Heart left ventricle (tissue), 16 donors: Measurements from ENCODE around the gene SUDS3. TPM values are rescaled to one million over a fixed set of nuclear protein-coding genes. Genes with fewer than 3 reads are reported as not detected.

ENCODE experiments used
- ATAC-seq, 4 donors: fragments of 200-7000 bp; cut with Tn5 transposase; one replicate each; pipeline ENCODE4 v1.9.1; 2020 to 2022; ENCODE audit warnings: moderate library complexity in 4 of 4, mild to moderate bottlenecking in 3 of 4, moderate number of reproducible peaks in 1 of 4
- DNase-seq, 5 donors: peaks; one replicate each; pipeline ENCODE4 v3.0.0-alpha.2; 2020
- H3K27ac ChIP-seq, 12 donors: fragments of 200-600 bp; sonication (generic) in 4 of 12; one replicate each; pipeline versions ENCODE4 v1.5.0 to v1.8.0; 2016 to 2022; ENCODE audit warnings: mild to moderate bottlenecking in 2 of 12
- H3K27me3 ChIP-seq, 9 donors: fragments of 200-600 bp; sonication (generic) in 2 of 9; one replicate each; pipeline versions ENCODE4 v1.5.1 to v1.8.0; 2016 to 2022; ENCODE audit warnings: mild to moderate bottlenecking in 3 of 9
- H3K36me3 ChIP-seq, 9 donors: fragments of 200-600 bp; sonication (generic) in 2 of 9; one replicate each; pipeline versions ENCODE4 v1.5.0 to v1.8.0; 2018 to 2022; ENCODE audit warnings: mild to moderate bottlenecking in 2 of 9
- H3K4me1 ChIP-seq, 12 donors: fragments of 200-600 bp; sonication (generic) in 4 of 12; one replicate each; pipeline versions ENCODE4 v1.5.0 to v1.8.0; 2016 to 2022; ENCODE audit warnings: mild to moderate bottlenecking in 3 of 12
- H3K4me3 ChIP-seq, 12 donors: fragments of 200-600 bp; sonication (generic) in 4 of 12; one replicate each; pipeline versions ENCODE4 v1.5.0 to v1.8.0; 2017 to 2022; ENCODE audit warnings: mild to moderate bottlenecking in 9 of 12, moderate library complexity in 4 of 12
- H3K9me3 ChIP-seq, 12 donors: fragments of 200-600 bp; sonication (generic) in 4 of 12; one replicate each; pipeline versions ENCODE4 v1.5.0 to v1.8.0; 2016 to 2022; ENCODE audit warnings: mild to moderate bottlenecking in 1 of 12
- CTCF ChIP-seq, 12 donors: fragments of 200-600 bp; sonication (generic) in 4 of 12; IDR thresholded peaks; one replicate each; pipeline versions ENCODE4 v1.5.0 to v1.8.0; 2018 to 2022; ENCODE audit warnings: antibody characterized with exemption in 12 of 12, mild to moderate bottlenecking in 5 of 12
- POLR2A ChIP-seq, 2 donors: fragments of 450-650 bp; IDR thresholded peaks; one replicate each; pipeline ENCODE4 v1.6.1; 2017; ENCODE audit warnings: antibody characterized with exemption in 2 of 2, mild to moderate bottlenecking in 2 of 2, moderate library complexity in 2 of 2
- WGBS, 4 donors: extraction: QIAGEN DNeasy Blood & Tissue Kit in 2 of 4; methylation state at CpG; one replicate each; pipeline versions ENCODE4 v1.1.5 to v1.1.7; 2013 to 2018; 5-methylcytosine and 5-hydroxymethylcytosine counted together
- intact Hi-C, 10 donors: fragments of 100-400 bp; cut with DNase I; formaldehyde crosslinking; loops; one replicate each; pipeline versions ENCODE4 v1.11.1 to v1.14.2; 2022
- polyA plus RNA-seq, 2 donors: library from polyadenylated mRNA; stranded (reverse); fragments of 200-250 nt; gene quantifications; one replicate each; pipeline ENCODE4 v1.2.3, GENCODE V29; 2013
- total RNA-seq, 9 donors: library from RNA; depleted of rRNA in 2 of 9; stranded (reverse); fragments of >200 nt in 2 of 9; fragmentation: NEBNext Ultra II Directional in 3 of 9; extraction: Animal tissue kit (Norgen Biotek cat#: 25700) in 3 of 9; gene quantifications; one replicate each; pipeline versions ENCODE4 v1.1.0 to v1.2.4, GENCODE V29; 2016 to 2023
- donor health status: ischemic (EF 13 %, LVEDD 7.1; RV severe dilation, severe dysfunction).
- donor health status: healthy with polysubstance abuse.
- donor health status: DM: no; HTN: yes; CAD: no.
- donor health status: DM: no; HTN: no; CAD: no.
- donor health status: ischemic (EF 25% LVEDD 6.9; RV normal size, moderate dysfunction).
- donor health status: ischemic (EF 25% LVEDD 5.7; RV mildly dilated, moderate dysfunction).
- donor health status: healthy.
- donor health status: DM: yes; HTN: yes; CAD: no.
- donor health status: ischemic (EF 35%, LVEDD 5.7; RV mildly dilated, moderate dysfunction).
- donor health status: nonischemic (EF 11% LVEDD 7.7; RV severe dilation, severe dysfunction).
- donor health status: DM: yes; HTN: yes; CAD: no.
- donor health status: PGD.
- donor health status: ischemic (EF 29% LVEDD 5.4; RV normal size, mild dysfunction).
- donor health status: nonischemic (EF 23%, LVEDD 6.1; RV moderate dilation, normal function).

The SUDS3 gene
- total and polyA plus RNA-seq, 11 donors = 8.0 to 32.1 (median 21.4) TPM

- peak in 2 of 5 donors; percentile 26 to 67 for DNase-seq
- Histone ChIP-seq H3K4me3 (peak overlapping the region in 11 of 12 donors; percentile 85 to 100 (median 98)), H3K4me1 (peaks cover 0 to 46% (median 27%) of the 10 kb centered on the region in 12 donors), H3K9me3 (no peaks in the 10 kb centered on the region), H3K27ac (peak overlapping the region in 6 of 12 donors; percentile 21 to 96 (median 94)), H3K36me3 (peaks cover 0 to 44% (median 38%) of the 10 kb centered on the region in 9 donors), H3K27me3 (no peaks in the 10 kb centered on the region)
- ATAC-seq = no peak
- WGBS, 4 donors = 35 to 37% (median 36%) methylated on average over 8 of the region's 8 CpGs
- TF ChIP-seq CTCF (IDR thresholded peaks at IDR 0.05) = peak; percentile 94 to 100 (median 98)
- TF ChIP-seq POLR2A (IDR thresholded peaks at IDR 0.05) = no peak
- intact Hi-C loops = loop anchor here (2.0 to 10.0 kb wide), 9 partner anchors 195 to 506 kb away; partner anchors contain the start of gene WSB2 (in 2 of the 10)
Measured at GRCh38 chr12:118377884-118378470, 1.6 kb downstream of the SUDS3 start.

GRCh38 chr12:118391424-118391823 lies 15.1 kb downstream of the SUDS3 start:
- H3K9me3 ChIP-seq = no peaks in the 10 kb centered on the region
- intact Hi-C loops = no loop called here
- H3K36me3 ChIP-seq = peaks cover 0 to 99% (median 98%) of the 10 kb centered on the region in 9 donors
- H3K4me3 ChIP-seq = no peak overlapping the region
- no peak overlapping the region for H3K27ac ChIP-seq
- no peaks in the 10 kb centered on the region for H3K27me3 ChIP-seq
- no peak for DNase-seq
- ATAC-seq = peak in 3 of 4 donors; percentile 32 to 62 (median 33)
- TF ChIP-seq POLR2A (IDR thresholded peaks at IDR 0.05) (no peak), CTCF (IDR thresholded peaks at IDR 0.05) (no peak)
- 78 to 91% (median 84%) methylated on average over 2 of the region's 2 CpGs for WGBS, 4 donors
- peaks cover 0 to 4% (median 0%) of the 10 kb centered on the region in 12 donors for H3K4me1 ChIP-seq

- Histone ChIP-seq H3K4me3 (no peak overlapping the region), H3K27me3 (no peaks in the 10 kb centered on the region), H3K36me3 (peaks cover 0 to 99% (median 97%) of the 10 kb centered on the region in 9 donors), H3K4me1 (peaks cover 0 to 4% (median 0%) of the 10 kb centered on the region in 12 donors), H3K9me3 (no peaks in the 10 kb centered on the region), H3K27ac (no peak overlapping the region)
- DNase-seq (no peak), ATAC-seq (peak in 1 of 4 donors; percentile 13)
- 94 to 100% (median 99%) methylated on average over 1 of the region's 1 CpG for WGBS, 4 donors
- no peak for TF ChIP-seq POLR2A (IDR thresholded peaks at IDR 0.05)
- no peak for TF ChIP-seq CTCF (IDR thresholded peaks at IDR 0.05)
- intact Hi-C loops = no loop called here
Measured at GRCh38 chr12:118391836-118392235, 15.5 kb downstream of the SUDS3 start.

- H3K27ac ChIP-seq = peak overlapping the region in 1 of 12 donors; percentile 30
- 68 to 78% (median 75%) methylated on average over 10 of the region's 10 CpGs for WGBS, 4 donors
- intact Hi-C loops = no loop called here
- H3K27me3 ChIP-seq = no peaks in the 10 kb centered on the region
- ATAC-seq (peak; percentile 75 to 85 (median 78)), DNase-seq (no peak)
- H3K9me3 ChIP-seq = no peaks in the 10 kb centered on the region
- peaks cover 0 to 11% (median 5%) of the 10 kb centered on the region in 12 donors for H3K4me1 ChIP-seq
- peaks cover 0 to 100% (median 97%) of the 10 kb centered on the region in 9 donors for H3K36me3 ChIP-seq
- H3K4me3 ChIP-seq = no peak overlapping the region
- TF ChIP-seq CTCF (IDR thresholded peaks at IDR 0.05) (no peak), POLR2A (IDR thresholded peaks at IDR 0.05) (no peak)
Measured at GRCh38 chr12:118397708-118398440, 21.5 kb downstream of the SUDS3 start.
